H1 (cell line): ENCODE measurements around the gene SLC1A7. TPM values are rescaled to one million over a fixed set of nuclear protein-coding genes. Genes with fewer than 3 reads are reported as not detected.

ENCODE experiments used
- CTCF ChIA-PET: fragments of 300-600 bp; sonication (Branson Sonifier 250); formaldehyde crosslinking; loops from one replicate; lab custom pipeline; 2021; ENCODE audit not compliant: partially characterized antibody; lab: Charles Lee
- POLR2A ChIA-PET: fragments of 300-600 bp; sonication (Branson Sonifier 250); formaldehyde crosslinking; loops from one replicate; lab custom pipeline; 2021; ENCODE audit warnings: inconsistent platforms; ENCODE audit not compliant: partially characterized antibody; lab: Charles Lee
- DNase-seq, 2 experiments: peaks; one replicate each; pipeline versions ENCODE4 v3.0.0 to v3.0.0-alpha.2; 2010 to 2022; ENCODE audit warnings: low spot score in 2 of 2, low read depth in 1 of 2, mixed read lengths in 1 of 2
- FAIRE-seq: peaks from 2 replicates; lab custom pipeline; 2011; peaks lifted over from hg19 to GRCh38; lab: Jason Lieb, UNC
- H2AFZ ChIP-seq: 2 replicates; pipeline ENCODE4 v1.8.1; 2012; ENCODE audit warnings: low read length, inconsistent platforms
- H2AK5ac ChIP-seq: 2 replicates; pipeline ENCODE4 v1.6.1; 2013; ENCODE audit warnings: low read depth, low read length
- H2BK120ac ChIP-seq: replicated peaks from 2 replicates; pipeline ENCODE3; 2013; ENCODE audit warnings: low read depth, low read length, inconsistent platforms
- H2BK12ac ChIP-seq: 2 replicates; pipeline ENCODE4 v1.6.1; 2013; ENCODE audit warnings: low read depth, low read length
- H2BK15ac ChIP-seq: 2 replicates; pipeline ENCODE4 v1.6.1; 2013; ENCODE audit warnings: low read length
- H2BK20ac ChIP-seq: 2 replicates; pipeline ENCODE4 v1.6.1; 2013; ENCODE audit warnings: low read length
- H2BK5ac ChIP-seq: 2 replicates; pipeline ENCODE4 v1.6.1; 2013; ENCODE audit warnings: low read depth, low read length
- H3K14ac ChIP-seq: 2 replicates; pipeline ENCODE4 v1.6.1; 2013; ENCODE audit warnings: inconsistent platforms; ENCODE audit not compliant: insufficient read length
- H3K18ac ChIP-seq: 2 replicates; pipeline ENCODE4 v1.6.1; 2013; ENCODE audit warnings: low read length; ENCODE audit errors: extremely low read depth
- H3K23ac ChIP-seq: 2 replicates; pipeline ENCODE4 v1.6.1; 2013; ENCODE audit warnings: inconsistent platforms; ENCODE audit not compliant: insufficient read length
- H3K23me2 ChIP-seq: 2 replicates; pipeline ENCODE4 v1.6.1; 2013; ENCODE audit warnings: low read depth, low read length
- H3K27ac ChIP-seq: 2 replicates; pipeline ENCODE4 v1.6.1; 2011; ENCODE audit warnings: low read depth, low read length, inconsistent platforms
- H3K27me3 ChIP-seq, 4 experiments: replicated peaks in 1 of 4; 1 replicate in 1 of 4; 2 replicates in 3 of 4; pipeline versions ENCODE4 v1.6.1 to v1.8.1; 2011 to 2013; ENCODE audit warnings: low read length in 3 of 4, mild to moderate bottlenecking in 3 of 4, inconsistent platforms in 2 of 4, mixed read lengths in 2 of 4, moderate library complexity in 1 of 4; ENCODE audit not compliant: control insufficient read depth in 3 of 4, insufficient read depth in 3 of 4; ENCODE audit errors: extremely low read depth in 1 of 4
- H3K36me3 ChIP-seq, 4 experiments: 2 replicates each; pipeline versions ENCODE4 v1.6.1 to v1.8.1; 2011 to 2013; ENCODE audit warnings: mild to moderate bottlenecking in 4 of 4, low read length in 3 of 4, moderate library complexity in 2 of 4, control low read depth in 1 of 4, inconsistent platforms in 1 of 4; ENCODE audit not compliant: insufficient read depth in 4 of 4, control insufficient read depth in 2 of 4
- H3K4ac ChIP-seq: replicated peaks from 2 replicates; pipeline ENCODE3; 2013; ENCODE audit warnings: low read length, low read depth, mixed read lengths, inconsistent platforms; ENCODE audit not compliant: insufficient read length
- H3K4me1 ChIP-seq, 4 experiments: replicated peaks in 1 of 4; 1 replicate in 1 of 4; 2 replicates in 3 of 4; pipeline versions ENCODE4 v1.6.1 to v1.8.1; 2011 to 2013; ENCODE audit warnings: low read length in 3 of 4, inconsistent platforms in 2 of 4, mixed read lengths in 1 of 4; ENCODE audit not compliant: insufficient read depth in 4 of 4, control insufficient read depth in 3 of 4
- H3K4me2 ChIP-seq, 2 experiments: 2 replicates each; pipeline versions ENCODE4 v1.6.1 to v1.8.1; 2011 to 2013; ENCODE audit warnings: low read depth in 2 of 2, low read length in 2 of 2, control low read depth in 1 of 2, inconsistent platforms in 1 of 2, mild to moderate bottlenecking in 1 of 2; ENCODE audit not compliant: insufficient read depth in 1 of 2
- H3K4me3 ChIP-seq, 4 experiments: fragments of 200-600, 300-600 bp in 1 of 4; sonication (generic), shearing (Covaris generic), sonication (Bioruptor Twin) in 1 of 4; 2 replicates each; pipeline versions ENCODE4 v1.5.1 to v1.8.1; 2011 to 2016; ENCODE audit warnings: low read length in 4 of 4, low read depth in 3 of 4, control low read depth in 2 of 4, inconsistent platforms in 2 of 4, mild to moderate bottlenecking in 2 of 4, mixed read lengths in 1 of 4, moderate library complexity in 1 of 4; ENCODE audit not compliant: insufficient read depth in 2 of 4; ENCODE audit errors: extremely low read depth in 1 of 4
- H3K56ac ChIP-seq: replicated peaks from 2 replicates; pipeline ENCODE3; 2013; ENCODE audit warnings: low read depth, mild to moderate bottlenecking, mixed read lengths, low read length, inconsistent platforms; ENCODE audit not compliant: insufficient read length
- H3K79me1 ChIP-seq: 2 replicates; pipeline ENCODE4 v1.6.1; 2013; ENCODE audit warnings: low read depth, low read length, control low read depth
- H3K79me2 ChIP-seq, 2 experiments: 2 replicates each; pipeline versions ENCODE4 v1.6.1 to v1.8.1; 2012 to 2013; ENCODE audit warnings: low read length in 2 of 2, mild to moderate bottlenecking in 2 of 2, inconsistent platforms in 1 of 2; ENCODE audit not compliant: insufficient read depth in 2 of 2, control insufficient read depth in 1 of 2
- H3K9ac ChIP-seq, 4 experiments: replicated peaks in 1 of 4; 1 replicate in 1 of 4; 2 replicates in 3 of 4; pipeline versions ENCODE4 v1.6.1 to v1.8.1; 2011 to 2013; ENCODE audit warnings: low read depth in 3 of 4, low read length in 3 of 4, control low read depth in 2 of 4, mild to moderate bottlenecking in 2 of 4, moderate library complexity in 2 of 4, inconsistent platforms in 1 of 4; ENCODE audit errors: extremely low read depth in 1 of 4
- H3K9me3 ChIP-seq, 2 experiments: 2 replicates each; pipeline versions ENCODE4 v1.6.1 to v1.8.1; 2012 to 2013; ENCODE audit warnings: mild to moderate bottlenecking in 2 of 2, moderate library complexity in 2 of 2, control low read depth in 1 of 2, inconsistent platforms in 1 of 2, low read depth in 1 of 2, low read length in 1 of 2, mixed read lengths in 1 of 2; ENCODE audit not compliant: insufficient read depth in 2 of 2
- H4K20me1 ChIP-seq, 2 experiments: replicated peaks in 1 of 2; 2 replicates each; pipeline versions ENCODE3 to v1.8.1; 2011 to 2013; ENCODE audit warnings: inconsistent platforms in 2 of 2, low read length in 2 of 2, mild to moderate bottlenecking in 1 of 2; ENCODE audit not compliant: insufficient read depth in 2 of 2, control insufficient read depth in 1 of 2
- H4K5ac ChIP-seq: 2 replicates; pipeline ENCODE4 v1.6.1; 2013; ENCODE audit warnings: low read length, low read depth, mixed read lengths, inconsistent platforms; ENCODE audit not compliant: insufficient read length
- H4K8ac ChIP-seq: 2 replicates; pipeline ENCODE4 v1.8.0; 2013; ENCODE audit warnings: mild to moderate bottlenecking, moderate library complexity, low read length, inconsistent platforms; ENCODE audit not compliant: insufficient read depth; ENCODE audit errors: extremely low read depth
- H4K91ac ChIP-seq: replicated peaks from 2 replicates; pipeline ENCODE3; 2013; ENCODE audit warnings: low read length, mixed read lengths, inconsistent platforms; ENCODE audit not compliant: insufficient read length
- BCL11A ChIP-seq, 2 experiments: IDR thresholded peaks; one replicate each; pipeline ENCODE4 v1.6.1; 2011; ENCODE audit warnings: low read depth in 2 of 2, low read length in 2 of 2, mild to moderate bottlenecking in 2 of 2
- BRCA1 ChIP-seq: IDR thresholded peaks from 2 replicates; pipeline ENCODE4 v1.6.1; 2012; ENCODE audit warnings: low read depth, low read length, improper control_type of control experiment
- CBX5 ChIP-seq: fragments of 300-800, 300-1000 bp; sonication (generic); IDR thresholded peaks from 2 replicates; pipeline ENCODE4 v1.7.1; 2016; ENCODE audit warnings: antibody characterized with exemption, low read length, low read depth
- CTBP2 ChIP-seq: IDR thresholded peaks from 2 replicates; pipeline ENCODE4 v1.7.0; 2011; ENCODE audit warnings: borderline replicate concordance, mild to moderate bottlenecking, moderate library complexity, mixed read lengths, low read length; ENCODE audit not compliant: insufficient read depth, insufficient read length
- E2F6 ChIP-seq: IDR thresholded peaks from 2 replicates; pipeline ENCODE4 v1.6.1; 2012; ENCODE audit warnings: inconsistent platforms
- FOSL1 ChIP-seq: IDR thresholded peaks from 2 replicates; pipeline ENCODE4 v1.6.1; 2011; ENCODE audit warnings: mild to moderate bottlenecking, low read depth, low read length, moderate library complexity; ENCODE audit not compliant: insufficient read depth
- JUND ChIP-seq: IDR thresholded peaks from 2 replicates; pipeline ENCODE4 v1.6.1; 2011; ENCODE audit warnings: mild to moderate bottlenecking, improper control_type of control experiment, low read length
- KDM4A ChIP-seq: IDR thresholded peaks from one replicate; pipeline ENCODE4 v1.7.1; 2012; ENCODE audit warnings: low read depth, mild to moderate bottlenecking, moderate library complexity, low read length, inconsistent platforms; ENCODE audit not compliant: severe bottlenecking
- MAX ChIP-seq: IDR thresholded peaks from 2 replicates; pipeline ENCODE4 v1.6.1; 2012; ENCODE audit warnings: inconsistent platforms
- NRF1 ChIP-seq: IDR thresholded peaks from 2 replicates; pipeline ENCODE4 v1.6.1; 2011; ENCODE audit warnings: mild to moderate bottlenecking, low read depth, low read length, improper control_type of control experiment
- POLR2A ChIP-seq, 2 experiments: IDR thresholded peaks; 1 replicate in 1 of 2; 2 replicates in 1 of 2; pipeline ENCODE4 v1.6.1; 2011; ENCODE audit warnings: low read depth in 2 of 2, low read length in 2 of 2, mild to moderate bottlenecking in 2 of 2; ENCODE audit errors: control extremely low read depth in 1 of 2
- POLR2AphosphoS5 ChIP-seq: IDR thresholded peaks from 2 replicates; pipeline ENCODE4 v1.6.1; 2011; ENCODE audit warnings: low read depth, low read length
- RFX5 ChIP-seq: IDR thresholded peaks from 2 replicates; pipeline ENCODE4 v1.6.1; 2011; ENCODE audit warnings: low read depth, low read length, improper control_type of control experiment, borderline replicate concordance
- SIRT6 ChIP-seq: IDR thresholded peaks from one replicate; pipeline ENCODE4 v1.7.1; 2012; ENCODE audit warnings: low read length, inconsistent platforms
- TBP ChIP-seq: IDR thresholded peaks from 2 replicates; pipeline ENCODE4 v1.6.1; 2011; ENCODE audit warnings: low read depth, low read length, improper control_type of control experiment
- ZNF274 ChIP-seq: IDR thresholded peaks from 2 replicates; pipeline ENCODE4 v1.7.0; 2012; ENCODE audit warnings: low read length, borderline replicate concordance; ENCODE audit errors: extremely low read depth
- polyA plus RNA-seq, 7 experiments: library from polyadenylated mRNA; depleted of rRNA in 3 of 7; stranded (reverse) in 5 of 7; unstranded in 2 of 7; fragments of >200 nt in 5 of 7; fragments of 200-250 nt in 2 of 7; gene quantifications; 1 replicate in 5 of 7; 2 replicates in 1 of 7; 4 replicates in 1 of 7; pipeline versions ENCODE4 v1.2.1 to v1.2.3, GENCODE V29; 2011 to 2013; ENCODE audit warnings: missing spikeins in 2 of 7, mixed read lengths in 2 of 7
- total RNA-seq: library from RNA; stranded (reverse); fragmentation: NEBNext Ultra II Directional; extraction: Animal tissue kit (Norgen Biotek cat#: 25700); gene quantifications from 2 replicates; pipeline ENCODE4 v1.2.1, GENCODE V29; 2021

SLC1A7 gene
- total and polyA plus RNA-seq, 2 of the 8 experiments (the other 6 are each of a cell fraction or from before 2014, with no cell fraction given) = not detected

GRCh38 chr1:53139951-53140361 is 2.5 kb downstream of the SLC1A7 start:
- H2BK12ac ChIP-seq = no peak overlapping the region
- H3K4me2 ChIP-seq = no peak overlapping the region
- H2BK5ac ChIP-seq = no peak overlapping the region
- no peak overlapping the region for H4K5ac ChIP-seq
- peaks cover 5 to 9% of the 10 kb centered on the region in 2 experiments; a peak in 3 of 4 replicates for H3K9me3 ChIP-seq
- no peak overlapping the region for H2BK120ac ChIP-seq
- H2BK15ac ChIP-seq = no peak overlapping the region
- H4K91ac ChIP-seq = no peak overlapping the region
- no peaks in the 10 kb centered on the region for H3K36me3 ChIP-seq
- no peaks in the 10 kb centered on the region for H3K79me1 ChIP-seq
- POLR2A ChIA-PET = no interaction called here
- no peaks in the 10 kb centered on the region for H3K23me2 ChIP-seq
- H3K27me3 ChIP-seq = no peaks in the 10 kb centered on the region
- no peak overlapping the region for H3K27ac ChIP-seq
- no peak overlapping the region for H3K56ac ChIP-seq
- no peak overlapping the region for H3K23ac ChIP-seq
- H3K4me1 ChIP-seq = no peaks in the 10 kb centered on the region
- H2AFZ ChIP-seq = no peak overlapping the region
- no peak for DNase-seq
- no peak overlapping the region for H3K9ac ChIP-seq
- CTCF ChIA-PET = interaction anchor here (1.0 to 1.7 kb wide), 3 partner anchors 12 to 40 kb away, joined by 3 to 4 read pairs (median 3); no protein-coding TSS in a partner anchor
- no peak overlapping the region for H3K4ac ChIP-seq
- no peak overlapping the region for H3K14ac ChIP-seq
- no peak overlapping the region for H4K8ac ChIP-seq
- no peaks in the 10 kb centered on the region for H4K20me1 ChIP-seq
- no peak overlapping the region for H3K4me3 ChIP-seq
- no peaks in the 10 kb centered on the region for H3K79me2 ChIP-seq
- no peak for FAIRE-seq
- H2AK5ac ChIP-seq = no peak overlapping the region
- H2BK20ac ChIP-seq = no peak overlapping the region
- no peak overlapping the region for H3K18ac ChIP-seq
- no peak for TF ChIP-seq JUND
- no peak for TF ChIP-seq ZNF274
- TF ChIP-seq BRCA1 = no peak
- no peak for TF ChIP-seq KDM4A
- no peak for TF ChIP-seq TBP
- no peak for TF ChIP-seq POLR2AphosphoS5
- TF ChIP-seq CTBP2 = no peak
- no peak for TF ChIP-seq BCL11A (IDR thresholded peaks at IDR 0.05; ENCODE audit: low read depth in 2 of 2, low read length in 2 of 2)
- TF ChIP-seq E2F6 = no peak
- TF ChIP-seq POLR2A (IDR thresholded peaks at IDR 0.05; ENCODE audit: control extremely low read depth in 1 of 2, low read depth in 2 of 2, low read length in 2 of 2) = no peak
- TF ChIP-seq SIRT6 = no peak
- TF ChIP-seq CBX5 = no peak
- TF ChIP-seq FOSL1 = no peak
- no peak for TF ChIP-seq RFX5
- no peak for TF ChIP-seq MAX
- TF ChIP-seq NRF1 = no peak
